Lower lobe of right lung (tissue), 2 donors: ENCODE results near the gene DOK3. TPM values are rescaled to one million over a fixed set of nuclear protein-coding genes. Genes with fewer than 3 reads are reported as not detected.

Experiments
- ATAC-seq, 2 donors: fragments of 200-7000 bp; cut with Tn5 transposase; one replicate each; pipeline ENCODE4 v1.9.1; 2020 to 2022; ENCODE audit warnings: mild to moderate bottlenecking in 2 of 2, moderate library complexity in 2 of 2
- DNase-seq: peaks from one replicate; pipeline ENCODE4 v3.0.0-alpha.2; 2020
- H3K27ac ChIP-seq: fragments of 200-600 bp; one replicate; pipeline ENCODE4 v1.8.0; 2022
- H3K27me3 ChIP-seq: fragments of 200-600 bp; one replicate; pipeline ENCODE4 v1.8.0; 2022; ENCODE audit warnings: low read depth
- H3K36me3 ChIP-seq: fragments of 200-600 bp; one replicate; pipeline ENCODE4 v1.8.0; 2022; ENCODE audit warnings: mild to moderate bottlenecking
- H3K4me1 ChIP-seq: fragments of 200-600 bp; one replicate; pipeline ENCODE4 v1.8.0; 2022
- H3K4me3 ChIP-seq: fragments of 200-600 bp; one replicate; pipeline ENCODE4 v1.8.0; 2022; ENCODE audit warnings: mild to moderate bottlenecking
- H3K9me3 ChIP-seq: fragments of 200-600 bp; one replicate; pipeline ENCODE4 v1.8.0; 2022
- intact Hi-C: fragments of 100-400 bp; cut with DNase I; formaldehyde crosslinking; loops from one replicate; pipeline ENCODE4 v1.11.0; 2022
- long read RNA-seq: library from polyadenylated mRNA; unstranded; transcript quantifications from one replicate; pipeline ENCODE4 v2.0.0, GENCODE V29; 2021
- total RNA-seq: library from RNA; stranded (reverse); fragmentation: NEBNext Ultra II Directional; extraction: Animal tissue kit (Norgen Biotek cat#: 25700); gene quantifications from one replicate; pipeline ENCODE4 v1.2.1, GENCODE V29; 2021
- TF ChIP-seq, protein P1 (sequence below): fragments of 200-600 bp; IDR thresholded peaks from one replicate; pipeline ENCODE4 v1.8.0; 2022; ENCODE audit warnings: antibody characterized with exemption, mild to moderate bottlenecking
- donor health status: DM: no; HTN: yes; CAD: no; lungs with severe emphysema.

Gene DOK3
- total RNA-seq = 76.5 TPM
- long read RNA-seq, transcript DOK3-202 (6 exons, 1,729 nt) = minor isoform, 6 of 85 reads
- long read RNA-seq, transcript DOK3-212 (6 exons, 1,775 nt) = major isoform, 14 of 85 reads
- long read RNA-seq, partial matches to known transcripts = 18 of 85 reads
- long read RNA-seq, other reads (novel, unspliced or antisense) = 46 of 85 reads

DNA sequence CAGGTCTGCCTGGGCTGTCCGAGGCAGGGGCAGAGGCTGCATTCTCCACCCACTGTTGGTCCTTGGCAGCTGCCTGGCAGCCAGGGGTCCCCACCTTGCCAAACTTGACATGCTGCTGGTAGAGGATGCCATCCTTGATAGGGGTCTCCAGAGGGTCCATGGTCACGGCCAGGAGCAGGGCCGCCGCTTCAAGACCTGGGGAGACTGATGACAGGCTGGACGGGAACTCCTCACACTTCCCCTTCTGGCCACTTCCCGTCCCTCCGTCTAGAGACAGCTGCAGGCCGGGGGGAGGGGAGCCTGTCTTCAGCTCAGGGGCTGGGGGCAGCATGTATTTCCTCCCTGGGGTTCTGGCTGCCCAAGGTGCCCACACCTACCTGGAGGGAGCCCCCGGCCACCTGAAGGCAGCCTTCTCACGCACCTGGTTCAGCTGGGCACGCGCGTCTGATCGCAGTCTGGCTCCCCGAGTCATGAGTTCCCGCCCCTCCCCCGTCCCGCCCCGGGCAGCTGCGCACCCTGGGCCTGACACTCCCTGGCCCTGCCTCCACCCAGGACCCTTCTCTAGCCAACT, at the start of gene DOK3:
DOK3 (minus strand) TSS at position 446 of the 571 bp plus-strand sequence; CDS start at position 160, 286 bp downstream.
- Histone ChIP-seq H3K4me3 (peak within 1 kb of the TSS; percentile 59), H3K9me3 (no peaks in the 10 kb centered on the region), H3K27me3 (no peaks in the 10 kb centered on the region), H3K36me3 (peaks cover 44% of the 10 kb centered on the region), H3K4me1 (peaks cover 28% of the 10 kb centered on the region), H3K27ac (peak within 1 kb of the TSS; percentile 89)
- DNase-seq (peak; percentile 82), ATAC-seq (peak; percentile 67 to 68)
- intact Hi-C loops = no loop called here
- TF ChIP-seq, protein P1, sequence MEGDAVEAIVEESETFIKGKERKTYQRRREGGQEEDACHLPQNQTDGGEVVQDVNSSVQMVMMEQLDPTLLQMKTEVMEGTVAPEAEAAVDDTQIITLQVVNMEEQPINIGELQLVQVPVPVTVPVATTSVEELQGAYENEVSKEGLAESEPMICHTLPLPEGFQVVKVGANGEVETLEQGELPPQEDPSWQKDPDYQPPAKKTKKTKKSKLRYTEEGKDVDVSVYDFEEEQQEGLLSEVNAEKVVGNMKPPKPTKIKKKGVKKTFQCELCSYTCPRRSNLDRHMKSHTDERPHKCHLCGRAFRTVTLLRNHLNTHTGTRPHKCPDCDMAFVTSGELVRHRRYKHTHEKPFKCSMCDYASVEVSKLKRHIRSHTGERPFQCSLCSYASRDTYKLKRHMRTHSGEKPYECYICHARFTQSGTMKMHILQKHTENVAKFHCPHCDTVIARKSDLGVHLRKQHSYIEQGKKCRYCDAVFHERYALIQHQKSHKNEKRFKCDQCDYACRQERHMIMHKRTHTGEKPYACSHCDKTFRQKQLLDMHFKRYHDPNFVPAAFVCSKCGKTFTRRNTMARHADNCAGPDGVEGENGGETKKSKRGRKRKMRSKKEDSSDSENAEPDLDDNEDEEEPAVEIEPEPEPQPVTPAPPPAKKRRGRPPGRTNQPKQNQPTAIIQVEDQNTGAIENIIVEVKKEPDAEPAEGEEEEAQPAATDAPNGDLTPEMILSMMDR = no peak

DNA sequence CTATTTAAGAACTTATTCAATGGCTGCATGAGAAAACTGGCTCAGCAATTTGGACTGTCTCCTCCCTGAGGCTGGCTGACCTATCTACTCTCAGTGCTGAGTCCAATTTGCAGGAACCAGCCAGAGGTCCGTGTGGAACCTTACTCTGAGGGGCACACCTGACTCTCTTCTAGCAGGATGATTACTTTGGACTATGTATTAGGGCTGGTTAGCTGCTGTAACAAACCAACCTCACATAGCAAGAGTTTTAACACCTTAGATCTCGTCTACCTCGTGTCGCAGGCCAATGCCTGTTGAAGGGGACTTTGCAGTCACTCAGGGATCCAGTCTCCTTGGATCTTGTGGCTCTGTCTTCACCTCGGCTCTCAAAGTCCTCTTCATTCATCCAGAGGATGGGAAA, 48.2 kb upstream of the DOK3 start:
- H3K27me3 ChIP-seq = no peaks in the 10 kb centered on the region
- H3K36me3 ChIP-seq = no peaks in the 10 kb centered on the region
- DNase-seq (no peak), ATAC-seq (no peak)
- TF ChIP-seq, protein P1 = no peak
- peaks cover 15% of the 10 kb centered on the region for H3K4me1 ChIP-seq
- H3K9me3 ChIP-seq = no peaks in the 10 kb centered on the region
- no peak overlapping the region for H3K27ac ChIP-seq
- H3K4me3 ChIP-seq = no peak overlapping the region
- intact Hi-C loops = no loop called here

GRCh38 chr5:177557041-177557647, 47.5 kb upstream of the DOK3 start:
- intact Hi-C loops = no loop called here
- no peaks in the 10 kb centered on the region for H3K9me3 ChIP-seq
- H3K36me3 ChIP-seq = peaks cover 3% of the 10 kb centered on the region
- no peaks in the 10 kb centered on the region for H3K27me3 ChIP-seq
- ATAC-seq (no peak), DNase-seq (no peak)
- peaks cover 21% of the 10 kb centered on the region for H3K4me1 ChIP-seq
- no peak overlapping the region for H3K4me3 ChIP-seq
- TF ChIP-seq, protein P1 = no peak
- no peak overlapping the region for H3K27ac ChIP-seq

DNA sequence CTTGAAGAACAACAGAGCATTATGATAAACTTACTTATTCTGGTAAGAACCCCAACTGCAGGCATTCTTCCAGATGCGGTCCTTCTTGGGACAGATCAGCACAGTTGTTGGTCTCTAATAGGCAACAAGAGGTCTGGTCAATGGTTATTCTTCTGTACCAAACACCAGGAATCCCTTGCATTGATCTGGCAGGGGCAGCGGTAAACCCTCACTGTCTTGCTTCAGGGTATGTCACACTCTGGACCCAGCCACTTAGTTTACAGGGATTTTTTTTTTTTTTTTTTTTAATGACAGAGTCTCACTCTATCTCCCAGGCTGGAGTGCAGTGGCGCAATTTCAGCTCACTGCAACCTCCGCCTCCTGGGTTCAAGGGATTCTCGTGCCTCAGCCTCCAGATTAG, 46.0 kb upstream of the DOK3 start:
- DNase-seq = no peak
- no peak overlapping the region for H3K27ac ChIP-seq
- peaks cover 27% of the 10 kb centered on the region for H3K4me1 ChIP-seq
- intact Hi-C loops = no loop called here
- no peak for ATAC-seq
- H3K4me3 ChIP-seq = no peak overlapping the region
- TF ChIP-seq, protein P1 = no peak
- H3K9me3 ChIP-seq = no peaks in the 10 kb centered on the region
- H3K36me3 ChIP-seq = peaks cover 14% of the 10 kb centered on the region
- no peaks in the 10 kb centered on the region for H3K27me3 ChIP-seq

DNA sequence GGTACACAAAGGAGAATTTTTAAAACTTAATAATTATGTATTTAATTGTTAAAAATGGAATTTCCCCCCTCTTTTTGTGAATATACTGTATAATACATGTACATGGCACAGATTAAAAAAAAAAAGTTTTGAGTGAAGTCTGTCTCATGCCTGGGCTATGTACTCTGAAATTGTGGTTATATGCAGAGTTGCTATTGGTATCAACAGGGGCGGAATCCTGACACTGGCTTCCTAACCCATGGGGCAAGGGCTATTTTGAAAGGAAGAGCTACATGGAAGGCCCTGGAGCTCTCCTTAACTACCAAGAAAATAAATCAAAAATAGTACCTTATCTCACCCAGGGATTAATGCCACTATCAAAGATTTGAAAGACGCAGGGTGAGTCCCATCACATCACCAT, 45.6 kb upstream of the DOK3 start:
- no peak for DNase-seq
- Histone ChIP-seq H3K4me3 (peak overlapping the region; percentile 96), H3K27ac (no peak overlapping the region), H3K36me3 (peaks cover 14% of the 10 kb centered on the region), H3K27me3 (no peaks in the 10 kb centered on the region), H3K9me3 (no peaks in the 10 kb centered on the region), H3K4me1 (peaks cover 27% of the 10 kb centered on the region)
- TF ChIP-seq, protein P1 = no peak
- intact Hi-C loops = no loop called here
- ATAC-seq = no peak
